Measurements from ENCODE around the gene LZTS2.

LZTS2 gene

GRCh38 chr10:100979791-100980272 lies 19.8 kb upstream of the LZTS2 start:
- DNase-seq, result no peak

GRCh38 chr10:100980311-100980710 lies 19.3 kb upstream of the LZTS2 start:
- no peak for DNase-seq

- no peak for DNase-seq
Measured at GRCh38 chr10:100980711-100981110, 18.9 kb upstream of the LZTS2 start.

GRCh38 chr10:100981178-100981772 lies 18.3 kb upstream of the LZTS2 start:
- DNase-seq, result no peak

GRCh38 chr10:100982916-100983830 lies 16.4 kb upstream of the LZTS2 start:
- DNase-seq, result no peak

GRCh38 chr10:100983868-100984671 lies 15.5 kb upstream of the LZTS2 start:
- DNase-seq, result no peak

- DNase-seq, result no peak
Measured at GRCh38 chr10:100984672-100985177, 14.9 kb upstream of the LZTS2 start.

- DNase-seq, result no peak
Measured at GRCh38 chr10:100985336-100985735, 14.3 kb upstream of the LZTS2 start.

GRCh38 chr10:100986623-100986951 lies 13.0 kb upstream of the LZTS2 start:
- DNase-seq, result no peak

- DNase-seq, result peak; percentile 85
Measured at GRCh38 chr10:100986952-100987684, 12.5 kb upstream of the LZTS2 start, which contains the start of the genes MRPL43 and TWNK. MRPL43 (minus strand) TSS chr10:100987497; CDS start chr10:100987443, 54 bp downstream. TWNK (plus strand) TSS chr10:100987543; CDS start chr10:100988211, 668 bp downstream.

GRCh38 chr10:100987685-100988049 lies 11.9 kb upstream of the LZTS2 start:
- no peak for DNase-seq

GRCh38 chr10:100988166-100988565 lies 11.4 kb upstream of the LZTS2 start:
- DNase-seq, result no peak

GRCh38 chr10:100989088-100989487 lies 10.5 kb upstream of the LZTS2 start:
- DNase-seq, result no peak

GRCh38 chr10:100993986-100994708 lies 5.5 kb upstream of the LZTS2 start:
- no peak for DNase-seq

GRCh38 chr10:100995181-100995580 lies 4.4 kb upstream of the LZTS2 start:
- no peak for DNase-seq

GRCh38 chr10:100996678-100997359 lies 2.8 kb upstream of the LZTS2 start:
- DNase-seq, result peak; percentile 32

- peak; percentile 70 for DNase-seq
Measured at GRCh38 chr10:100997360-100998182, 2.0 kb upstream of the LZTS2 start.

- peak; percentile 68 for DNase-seq
Measured at GRCh38 chr10:100998183-100998990, 1.2 kb upstream of the LZTS2 start.
